ENCODE data around the gene COPS7B. TPM values are rescaled to one million over a fixed set of nuclear protein-coding genes. Genes with fewer than 3 reads are reported as not detected.

Gene COPS7B
- total and polyA plus RNA-seq, 10 of the 15 experiments (the other 5 are each of a cell fraction or from before 2014, with no cell fraction given): 6.3 to 58.8 (median 40.4) TPM

GRCh38 chr2:231780123-231780908, 5.9 kb upstream of the COPS7B start:
- ChIA-PET CTCF (interaction anchor here (1.0 to 1.8 kb wide), 4 partner anchors 9 to 300 kb away, joined by 3 to 8 read pairs (median 3); no protein-coding TSS in a partner anchor), POLR2A (interaction anchor here (0.5 to 2.4 kb wide), 9 partner anchors 9 to 175 kb away, joined by 3 to 9 read pairs (median 4); no protein-coding TSS in a partner anchor), SMC1A (ENCODE audit: uncharacterized antibody, unreplicated experiment) (interaction anchor here (1.4 kb wide), 1 partner anchor 59 kb away, joined by 5 read pairs; no protein-coding TSS in a partner anchor), RAD21 (ENCODE audit: unreplicated experiment) (interaction anchor here (1.0 to 1.5 kb wide), 4 partner anchors 8 to 67 kb away, joined by 3 to 4 read pairs (median 3); no protein-coding TSS in a partner anchor)
- Histone ChIP-seq H3K4me2 (ENCODE audit: control insufficient read depth, insufficient read depth) (peak overlapping the region; percentile 77), H3K79me2 (ENCODE audit: control insufficient read depth, insufficient read depth, low read length) (peaks cover 25% of the 10 kb centered on the region), H3K9me3 (replicated peaks; ENCODE audit: control insufficient read depth, insufficient read depth, low read length) (no peaks in the 10 kb centered on the region), H3K4me1 (ENCODE audit: control insufficient read depth, insufficient read depth, low read length) (peaks cover 4% of the 10 kb centered on the region), H3K27ac (ENCODE audit: control insufficient read depth, insufficient read depth) (no peak overlapping the region), H4K20me1 (ENCODE audit: control insufficient read depth, insufficient read depth) (no peaks in the 10 kb centered on the region; the same call in 1 of the 2 replicates), H3K36me3 (ENCODE audit: control insufficient read depth in 2 of 2, insufficient read depth in 2 of 2, low read length in 1 of 2) (no peaks in the 10 kb centered on the region), H3K27me3 (replicated peaks in 1 of 2; ENCODE audit: control insufficient read depth in 2 of 2, insufficient read depth in 2 of 2, low read length in 1 of 2) (no peaks in the 10 kb centered on the region), H3K4me3 (peak overlapping the region; percentile 91), H2AFZ (ENCODE audit: control insufficient read depth, low read depth, low read length) (no peak overlapping the region), H3K9ac (ENCODE audit: control insufficient read depth, insufficient read depth, low read length) (peak overlapping the region; percentile 75)
- intact Hi-C loops (cut with micrococcal nuclease; ENCODE audit: unreplicated experiment): loop anchor here (2.0 kb wide), 2 partner anchors 60 to 104 kb away; no protein-coding TSS in a partner anchor
- WGBS (ENCODE audit: insufficient coverage, insufficient replicate concordance, low lambda C conversion rate, missing lambda C conversion rate): 33% methylated on average over 28 of the region's 51 CpGs
- ATAC-seq (peak; percentile 41), DNase-seq (ENCODE audit: low read depth, low spot score) (no peak), FAIRE-seq (no peak)
- in situ Hi-C loops (cut with MboI): no loop called here
- no TSS peak for BruUV-seq (replicated peaks)
- TF ChIP-seq, protein P1, sequence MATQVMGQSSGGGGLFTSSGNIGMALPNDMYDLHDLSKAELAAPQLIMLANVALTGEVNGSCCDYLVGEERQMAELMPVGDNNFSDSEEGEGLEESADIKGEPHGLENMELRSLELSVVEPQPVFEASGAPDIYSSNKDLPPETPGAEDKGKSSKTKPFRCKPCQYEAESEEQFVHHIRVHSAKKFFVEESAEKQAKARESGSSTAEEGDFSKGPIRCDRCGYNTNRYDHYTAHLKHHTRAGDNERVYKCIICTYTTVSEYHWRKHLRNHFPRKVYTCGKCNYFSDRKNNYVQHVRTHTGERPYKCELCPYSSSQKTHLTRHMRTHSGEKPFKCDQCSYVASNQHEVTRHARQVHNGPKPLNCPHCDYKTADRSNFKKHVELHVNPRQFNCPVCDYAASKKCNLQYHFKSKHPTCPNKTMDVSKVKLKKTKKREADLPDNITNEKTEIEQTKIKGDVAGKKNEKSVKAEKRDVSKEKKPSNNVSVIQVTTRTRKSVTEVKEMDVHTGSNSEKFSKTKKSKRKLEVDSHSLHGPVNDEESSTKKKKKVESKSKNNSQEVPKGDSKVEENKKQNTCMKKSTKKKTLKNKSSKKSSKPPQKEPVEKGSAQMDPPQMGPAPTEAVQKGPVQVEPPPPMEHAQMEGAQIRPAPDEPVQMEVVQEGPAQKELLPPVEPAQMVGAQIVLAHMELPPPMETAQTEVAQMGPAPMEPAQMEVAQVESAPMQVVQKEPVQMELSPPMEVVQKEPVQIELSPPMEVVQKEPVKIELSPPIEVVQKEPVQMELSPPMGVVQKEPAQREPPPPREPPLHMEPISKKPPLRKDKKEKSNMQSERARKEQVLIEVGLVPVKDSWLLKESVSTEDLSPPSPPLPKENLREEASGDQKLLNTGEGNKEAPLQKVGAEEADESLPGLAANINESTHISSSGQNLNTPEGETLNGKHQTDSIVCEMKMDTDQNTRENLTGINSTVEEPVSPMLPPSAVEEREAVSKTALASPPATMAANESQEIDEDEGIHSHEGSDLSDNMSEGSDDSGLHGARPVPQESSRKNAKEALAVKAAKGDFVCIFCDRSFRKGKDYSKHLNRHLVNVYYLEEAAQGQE (IDR thresholded peaks at IDR 0.05; ENCODE audit: low read depth, low read length): peak; percentile 82
- TF ChIP-seq CREB1 (IDR thresholded peaks at IDR 0.05; ENCODE audit: low read depth): no peak
- no peak for TF ChIP-seq E4F1 (IDR thresholded peaks at IDR 0.05; ENCODE audit: borderline replicate concordance, partially characterized antibody)
- 0 out of 2 replicates have a peak, but pooled peaks have one; percentile 44 for TF ChIP-seq MXI1 (IDR thresholded peaks at IDR 0.05; ENCODE audit: low read depth, low read length)
- TF ChIP-seq RUNX3 (IDR thresholded peaks at IDR 0.05; ENCODE audit: low read length): peak; percentile 44; the same call in 1 of the 2 replicates

All from GM12878 (cell line).